CD4-positive, alpha-beta T cell (primary cell): ENCODE measurements around the gene SGF29. TPM values are rescaled to one million over a fixed set of nuclear protein-coding genes. Genes with fewer than 3 reads are reported as not detected.
A peak's percentile ranks its signal among the peaks of the same experiment; 100 is the strongest.
"Not testable (repeated sequence)": the region's sequence is repeated elsewhere in the genome, so short reads cannot be mapped to it uniquely, and the experiment has no call there.

ENCODE experiments used
- ATAC-seq: fragments of 200-7000 bp; cut with Tn5 transposase; one replicate; pipeline ENCODE4 v1.10.0; 2022; ENCODE audit warnings: mild to moderate bottlenecking; ENCODE audit not compliant: poor library complexity
- CTCF ChIA-PET: fragments of 350-600 bp; sonication (Branson Sonifier 250); formaldehyde crosslinking; loops from one replicate; lab custom pipeline; 2021; ENCODE audit warnings: antibody characterized with exemption, inconsistent platforms; lab: Charles Lee
- POLR2A ChIA-PET: fragments of 350-600 bp; sonication (Branson Sonifier 250); formaldehyde crosslinking; loops from one replicate; lab custom pipeline; 2021; ENCODE audit warnings: antibody characterized with exemption, inconsistent platforms; lab: Charles Lee
- DNase-seq, 14 experiments: peaks; one replicate each; pipeline ENCODE4 v3.0.0-alpha.2; 2013 to 2020; ENCODE audit warnings: mixed read lengths in 2 of 14
- H3K27ac ChIP-seq, 2 donors: one replicate each; pipeline versions ENCODE4 v1.5.1 to v1.7.0; 2013; ENCODE audit warnings: low read length in 2 of 2, low read depth in 1 of 2, mild to moderate bottlenecking in 1 of 2
- H3K27me3 ChIP-seq, 2 experiments: 1 replicate in 1 of 2; 2 replicates in 1 of 2; pipeline versions ENCODE4 v1.6.1 to v1.7.0; 2013; ENCODE audit warnings: low read length in 2 of 2, control low read depth in 1 of 2, mild to moderate bottlenecking in 1 of 2, moderate library complexity in 1 of 2; ENCODE audit not compliant: insufficient read depth in 2 of 2, control insufficient read depth in 1 of 2
- H3K36me3 ChIP-seq: one replicate; pipeline ENCODE4 v1.6.1; 2013; ENCODE audit warnings: low read length, control low read depth; ENCODE audit not compliant: insufficient read depth
- H3K4me1 ChIP-seq: one replicate; pipeline ENCODE4 v1.6.1; 2013; ENCODE audit warnings: low read length, control low read depth; ENCODE audit not compliant: insufficient read depth
- H3K4me3 ChIP-seq: one replicate; pipeline ENCODE4 v1.5.1; 2013; ENCODE audit warnings: mild to moderate bottlenecking, low read length, moderate library complexity
- H3K9me3 ChIP-seq, 2 experiments: 1 replicate in 1 of 2; 2 replicates in 1 of 2; pipeline versions ENCODE4 v1.6.1 to v1.7.0; 2013; ENCODE audit warnings: low read length in 2 of 2, mild to moderate bottlenecking in 2 of 2, control low read depth in 1 of 2, moderate library complexity in 1 of 2; ENCODE audit not compliant: control insufficient read depth in 1 of 2, insufficient read depth in 1 of 2
- H3K27ac Mint-ChIP-seq: one replicate; pipeline ENCODE4 v1.8.0; 2020; ENCODE audit warnings: mixed read lengths
- H3K27me3 Mint-ChIP-seq: one replicate; pipeline ENCODE4 v1.8.0; 2021; ENCODE audit warnings: mixed read lengths
- H3K36me3 Mint-ChIP-seq: one replicate; pipeline ENCODE4 v1.8.0; 2021; ENCODE audit warnings: low read depth, mixed read lengths
- H3K4me1 Mint-ChIP-seq: one replicate; pipeline ENCODE4 v1.8.0; 2021; ENCODE audit warnings: low read depth, mixed read lengths
- H3K4me3 Mint-ChIP-seq: one replicate; pipeline ENCODE4 v1.8.0; 2020; ENCODE audit warnings: mild to moderate bottlenecking, mixed read lengths
- H3K9me3 Mint-ChIP-seq: one replicate; pipeline ENCODE4 v1.8.0; 2020; ENCODE audit warnings: mixed read lengths
- intact Hi-C, 2 experiments: fragments of 100-400 bp; cut with DNase I in 1 of 2; cut with micrococcal nuclease in 1 of 2; formaldehyde crosslinking; loops; one replicate each; pipeline versions ENCODE4 v1.15.1 to v1.9.0; 2023 to 2025; cut with DNase I, micrococcal nuclease
- total RNA-seq, 174 experiments: library from RNA in 2 of 174; stranded (reverse) in 2 of 174; gene quantifications; one replicate each; pipeline ENCODE4 v1.2.3 and lab custom pipeline; 2021 to 2026
- TF ChIP-seq, protein P1 (sequence below): fragments of 200-600 bp; IDR thresholded peaks from one replicate; pipeline ENCODE4 v1.8.0; 2022; ENCODE audit warnings: antibody characterized with exemption, mild to moderate bottlenecking

SGF29 gene
- total RNA-seq, 2 experiments from 2014 or later, result 38.9 to 40.3 TPM

DNA sequence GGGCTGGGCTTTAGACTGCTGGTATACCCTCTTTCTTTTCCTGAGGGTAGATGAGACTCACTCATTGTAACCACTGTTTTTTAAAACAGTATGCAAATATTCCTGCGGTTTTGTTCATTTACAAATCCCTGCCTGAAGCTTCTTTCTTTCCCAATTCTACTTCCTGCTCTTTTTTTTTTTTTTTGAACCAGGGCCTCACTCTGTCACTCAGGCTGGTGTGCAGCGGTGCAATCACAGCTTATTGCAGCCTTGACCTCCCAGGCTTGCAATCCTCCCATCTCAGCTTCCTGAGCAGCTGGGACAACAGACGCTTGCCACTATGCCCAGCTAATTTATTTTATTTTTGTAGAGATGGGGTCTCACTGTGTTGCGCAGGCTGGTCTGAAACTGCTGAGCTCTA lies 64.2 kb downstream of the SGF29 start:
- H3K4me1 Mint-ChIP-seq, result peaks cover 15% of the 10 kb centered on the region
- ATAC-seq, result no peak
- peaks cover 12% of the 10 kb centered on the region for H3K4me1 ChIP-seq
- H3K4me3 ChIP-seq, result no peak overlapping the region
- no peaks in the 10 kb centered on the region for H3K27me3 ChIP-seq
- peaks cover 22% of the 10 kb centered on the region for H3K36me3 Mint-ChIP-seq
- no peaks in the 10 kb centered on the region for H3K9me3 Mint-ChIP-seq
- H3K4me3 Mint-ChIP-seq, result no peak overlapping the region
- TF ChIP-seq, protein P1, sequence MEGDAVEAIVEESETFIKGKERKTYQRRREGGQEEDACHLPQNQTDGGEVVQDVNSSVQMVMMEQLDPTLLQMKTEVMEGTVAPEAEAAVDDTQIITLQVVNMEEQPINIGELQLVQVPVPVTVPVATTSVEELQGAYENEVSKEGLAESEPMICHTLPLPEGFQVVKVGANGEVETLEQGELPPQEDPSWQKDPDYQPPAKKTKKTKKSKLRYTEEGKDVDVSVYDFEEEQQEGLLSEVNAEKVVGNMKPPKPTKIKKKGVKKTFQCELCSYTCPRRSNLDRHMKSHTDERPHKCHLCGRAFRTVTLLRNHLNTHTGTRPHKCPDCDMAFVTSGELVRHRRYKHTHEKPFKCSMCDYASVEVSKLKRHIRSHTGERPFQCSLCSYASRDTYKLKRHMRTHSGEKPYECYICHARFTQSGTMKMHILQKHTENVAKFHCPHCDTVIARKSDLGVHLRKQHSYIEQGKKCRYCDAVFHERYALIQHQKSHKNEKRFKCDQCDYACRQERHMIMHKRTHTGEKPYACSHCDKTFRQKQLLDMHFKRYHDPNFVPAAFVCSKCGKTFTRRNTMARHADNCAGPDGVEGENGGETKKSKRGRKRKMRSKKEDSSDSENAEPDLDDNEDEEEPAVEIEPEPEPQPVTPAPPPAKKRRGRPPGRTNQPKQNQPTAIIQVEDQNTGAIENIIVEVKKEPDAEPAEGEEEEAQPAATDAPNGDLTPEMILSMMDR, result no peak
- intact Hi-C loops, result loop anchor here in 1 of 2 experiments (5.0 to 10.0 kb wide), 2 partner anchors 63 to 341 kb away; partner anchors contain the start of gene SGF29
- H3K27ac Mint-ChIP-seq, result no peak overlapping the region
- POLR2A ChIA-PET, result no interaction called here
- H3K27ac ChIP-seq, result no peak overlapping the region
- CTCF ChIA-PET, result no interaction called here
- no peaks in the 10 kb centered on the region for H3K9me3 ChIP-seq
- no peaks in the 10 kb centered on the region for H3K27me3 Mint-ChIP-seq
- no peak for DNase-seq
- H3K36me3 ChIP-seq, result peaks cover 4% of the 10 kb centered on the region

GRCh38 chr16:28620316-28620715 lies 66.6 kb downstream of the SGF29 start:
- CTCF ChIA-PET, ATAC-seq, H3K9me3 ChIP-seq, DNase-seq, H3K27ac ChIP-seq, H3K27me3 ChIP-seq, H3K27me3 Mint-ChIP-seq, H3K4me3 Mint-ChIP-seq, H3K9me3 Mint-ChIP-seq, H3K27ac Mint-ChIP-seq, H3K36me3 ChIP-seq, intact Hi-C loops, H3K4me3 ChIP-seq, POLR2A ChIA-PET: not testable (repeated sequence)
- H3K4me1 ChIP-seq, result peaks cover 18% of the 10 kb centered on the region
- peaks cover 22% of the 10 kb centered on the region for H3K4me1 Mint-ChIP-seq
- H3K36me3 Mint-ChIP-seq, result peaks cover 22% of the 10 kb centered on the region

DNA sequence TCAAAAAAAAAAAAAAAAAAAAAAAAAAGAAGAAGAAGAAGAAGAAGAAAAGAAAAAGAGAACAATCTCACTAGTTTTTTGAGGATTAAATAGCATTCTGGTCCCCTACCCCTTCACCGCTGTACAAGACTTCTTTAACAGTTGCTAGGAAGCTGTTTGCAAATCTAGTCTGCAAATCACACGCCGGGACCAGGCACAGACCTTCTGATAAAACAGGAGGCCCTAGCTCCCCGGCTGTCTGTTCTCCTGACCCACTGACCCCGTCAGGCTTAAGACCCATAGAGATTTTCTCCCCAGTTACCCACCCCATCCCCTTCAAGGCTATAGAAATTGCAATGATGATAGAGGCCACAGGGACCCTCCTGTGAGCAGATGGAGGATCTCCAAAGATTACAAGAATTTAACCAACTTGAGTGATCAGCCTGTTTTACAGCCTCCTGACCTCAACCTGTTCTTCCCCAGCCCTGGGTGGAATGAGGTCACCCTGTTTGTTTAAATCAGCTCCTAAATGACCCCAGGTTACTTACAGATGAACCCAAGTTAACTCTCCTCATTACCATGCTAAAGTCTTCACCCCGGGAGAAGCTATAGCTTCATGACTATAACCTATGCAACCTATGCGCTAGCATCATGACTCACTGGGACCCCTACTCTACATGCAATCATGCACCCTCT lies 67.9 kb downstream of the SGF29 start:
- Mint-ChIP-seq H3K4me1 (peaks cover 22% of the 10 kb centered on the region), H3K36me3 (peaks cover 22% of the 10 kb centered on the region), H3K4me3 (peak overlapping the region; percentile 74), H3K27me3 (no peaks in the 10 kb centered on the region), H3K9me3 (no peaks in the 10 kb centered on the region), H3K27ac (peak overlapping the region; percentile 45)
- ChIA-PET POLR2A (no interaction called here), CTCF (interaction anchor here (0.6 kb wide), 1 partner anchor 15 kb away, joined by 3 read pairs; no protein-coding TSS in a partner anchor)
- no peaks in the 10 kb centered on the region for H3K27me3 ChIP-seq
- ATAC-seq (no peak), DNase-seq (peak in 1 of 14 experiments; percentile 7)
- H3K4me3 ChIP-seq, result no peak overlapping the region
- H3K9me3 ChIP-seq, result no peaks in the 10 kb centered on the region
- no peak overlapping the region for H3K27ac ChIP-seq
- peaks cover 4% of the 10 kb centered on the region for H3K36me3 ChIP-seq
- peaks cover 18% of the 10 kb centered on the region for H3K4me1 ChIP-seq
- TF ChIP-seq, protein P1, result no peak
- intact Hi-C loops, result no loop called here

- H3K27ac ChIP-seq, CTCF ChIA-PET, H3K36me3 ChIP-seq, H3K27me3 ChIP-seq, H3K27me3 Mint-ChIP-seq, H3K9me3 Mint-ChIP-seq, DNase-seq, H3K9me3 ChIP-seq, intact Hi-C loops, ATAC-seq: not testable (repeated sequence)
- H3K27ac Mint-ChIP-seq, result peak overlapping the region; percentile 53
- peak overlapping the region; percentile 48 for H3K4me3 ChIP-seq
- H3K4me3 Mint-ChIP-seq, result peak overlapping the region; percentile 83
- H3K4me1 Mint-ChIP-seq, result peaks cover 22% of the 10 kb centered on the region
- POLR2A ChIA-PET, result interaction anchor here (0.6 to 1.3 kb wide), 5 partner anchors 12 to 241 kb away, joined by 3 to 5 read pairs (median 3); partner anchors contain the start of genes ATXN2L, SGF29, SH2B1 and SULT1A1
- peaks cover 18% of the 10 kb centered on the region for H3K4me1 ChIP-seq
- H3K36me3 Mint-ChIP-seq, result peaks cover 17% of the 10 kb centered on the region
Measured at GRCh38 chr16:28622532-28623171, 68.9 kb downstream of the SGF29 start.
